Endothelial cell of umbilical vein (primary cell): ENCODE measurements around the gene C3orf52. TPM values are rescaled to one million over a fixed set of nuclear protein-coding genes. Genes with fewer than 3 reads are reported as not detected.

ENCODE experiments used
- BruUV-seq: library from RNA; stranded (reverse); fragments of 400-500 nt; replicated peaks from 2 replicates; lab custom pipeline; 2021; lab: Mats Ljungman, UMichigan
- CTCF ChIA-PET: fragments of 300-600, 350-600 bp; sonication (Branson Sonifier 250); formaldehyde crosslinking; loops from one replicate; lab custom pipeline; 2021; ENCODE audit warnings: antibody characterized with exemption, inconsistent platforms; lab: Charles Lee
- POLR2A ChIA-PET: fragments of 300-600, 350-600 bp; sonication (Branson Sonifier 250); formaldehyde crosslinking; loops from one replicate; lab custom pipeline; 2021; ENCODE audit warnings: antibody characterized with exemption, inconsistent platforms; lab: Charles Lee
- DNase-seq: peaks from one replicate; pipeline ENCODE4 v3.0.0-alpha.2; 2011; ENCODE audit warnings: low read depth, low spot score
- FAIRE-seq: peaks from 2 replicates; lab custom pipeline; 2011; peaks lifted over from hg19 to GRCh38; lab: Jason Lieb, UNC
- H2AFZ ChIP-seq: 2 replicates; pipeline ENCODE4 v1.6.0; 2012; ENCODE audit warnings: low read depth, low read length, control low read depth, inconsistent platforms
- H3K27ac ChIP-seq: 2 replicates; pipeline ENCODE4 v1.5.1; 2011; ENCODE audit warnings: low read depth, mild to moderate bottlenecking, control low read depth, low read length, moderate library complexity; ENCODE audit not compliant: insufficient read depth
- H3K27me3 ChIP-seq, 2 experiments: 2 replicates each; pipeline versions ENCODE4 v1.6.0 to v1.6.1; 2011; ENCODE audit warnings: low read length in 2 of 2, mixed read lengths in 1 of 2; ENCODE audit not compliant: control insufficient read depth in 2 of 2, insufficient read depth in 2 of 2
- H3K36me3 ChIP-seq, 2 experiments: 2 replicates in 1 of 2; 3 replicates in 1 of 2; pipeline ENCODE4 v1.5.1; 2011; ENCODE audit warnings: low read length in 2 of 2, mild to moderate bottlenecking in 1 of 2, moderate library complexity in 1 of 2; ENCODE audit not compliant: control insufficient read depth in 2 of 2, insufficient read depth in 2 of 2; ENCODE audit errors: extremely low read depth in 1 of 2
- H3K4me1 ChIP-seq: 3 replicates; pipeline ENCODE4 v1.5.1; 2011; ENCODE audit warnings: mild to moderate bottlenecking, low read length; ENCODE audit not compliant: control insufficient read depth, insufficient read depth; ENCODE audit errors: extremely low read depth
- H3K4me2 ChIP-seq: 2 replicates; pipeline ENCODE4 v1.6.1; 2011; ENCODE audit warnings: low read length, control low read depth, mixed read lengths; ENCODE audit not compliant: insufficient read depth
- H3K4me3 ChIP-seq, 3 experiments: fragments of 200-600 bp in 1 of 3; sonication (generic), shearing (Covaris generic) in 1 of 3; replicated peaks in 1 of 3; 2 replicates each; pipeline ENCODE4 v1.5.1; 2011 to 2016; ENCODE audit warnings: control low read depth in 3 of 3, low read length in 3 of 3, mild to moderate bottlenecking in 2 of 3, inconsistent platforms in 1 of 3, low read depth in 1 of 3, moderate library complexity in 1 of 3; ENCODE audit not compliant: insufficient read depth in 1 of 3
- H3K79me2 ChIP-seq: 2 replicates; pipeline ENCODE4 v1.6.0; 2012; ENCODE audit warnings: low read length, inconsistent platforms; ENCODE audit not compliant: control insufficient read depth, insufficient read depth
- H3K9ac ChIP-seq: replicated peaks from 2 replicates; pipeline ENCODE3; 2011; ENCODE audit warnings: low read length, control low read depth; ENCODE audit not compliant: insufficient read depth; ENCODE audit errors: extremely low read depth
- H3K9me1 ChIP-seq: replicated peaks from 3 replicates; pipeline ENCODE4 v1.6.0; 2011; ENCODE audit warnings: mild to moderate bottlenecking, low read length; ENCODE audit not compliant: control insufficient read depth, insufficient read depth; ENCODE audit errors: extremely low read depth
- H3K9me3 ChIP-seq: replicated peaks from 2 replicates; pipeline ENCODE4 v1.5.1; 2012; ENCODE audit warnings: low read length, inconsistent platforms; ENCODE audit not compliant: control insufficient read depth, insufficient read depth
- H4K20me1 ChIP-seq: replicated peaks from 2 replicates; pipeline ENCODE3; 2011; ENCODE audit warnings: mild to moderate bottlenecking, low read length; ENCODE audit not compliant: control insufficient read depth, insufficient read depth; ENCODE audit errors: extremely low read depth
- EZH2 ChIP-seq: IDR thresholded peaks from 2 replicates; pipeline ENCODE4 v1.6.1; 2012; ENCODE audit warnings: borderline replicate concordance, low read depth, mild to moderate bottlenecking, moderate library complexity, low read length, inconsistent platforms; ENCODE audit not compliant: severe bottlenecking
- FOS ChIP-seq: IDR thresholded peaks from 2 replicates; pipeline ENCODE4 v1.6.1; 2011; ENCODE audit warnings: mild to moderate bottlenecking, low read length, moderate library complexity, borderline replicate concordance; ENCODE audit not compliant: insufficient read depth
- GATA2 ChIP-seq: IDR thresholded peaks from 2 replicates; pipeline ENCODE4 v1.7.0; 2011; ENCODE audit warnings: low read depth, mild to moderate bottlenecking, moderate library complexity, mixed read lengths, low read length; ENCODE audit not compliant: insufficient read length, insufficient read depth
- JUN ChIP-seq: IDR thresholded peaks from 2 replicates; pipeline ENCODE4 v1.6.1; 2011; ENCODE audit warnings: borderline replicate concordance, low read depth; ENCODE audit not compliant: insufficient read length, insufficient read depth
- MYC ChIP-seq: IDR thresholded peaks from one replicate; pipeline ENCODE4 v1.6.1; 2011; ENCODE audit warnings: mild to moderate bottlenecking, low read depth, low read length
- POLR2A ChIP-seq: IDR thresholded peaks from 2 replicates; pipeline ENCODE4 v1.6.1; 2012; ENCODE audit warnings: low read depth, mild to moderate bottlenecking, control low read depth, low read length
- POLR2AphosphoS5 ChIP-seq: IDR thresholded peaks from 2 replicates; pipeline ENCODE4 v1.6.1; 2012; ENCODE audit warnings: low read depth, mild to moderate bottlenecking, control low read depth, low read length, moderate library complexity; ENCODE audit not compliant: insufficient read depth
- dilution Hi-C: fragments of 300-500 bp; cut with MboI; formaldehyde crosslinking; loops from one replicate; pipeline ENCODE4 v1.15.0; 2019; ENCODE audit warnings: low sequenced_read_pairs; ENCODE audit not compliant: extremely low pct_ligation_motif_present
- intact Hi-C: fragments of 100-400 bp; cut with micrococcal nuclease; formaldehyde crosslinking; loops from one replicate; pipeline ENCODE4 v1.10.0; 2022
- polyA plus RNA-seq, 4 experiments: library from polyadenylated mRNA; depleted of rRNA in 3 of 4; stranded (reverse) in 3 of 4; unstranded in 1 of 4; fragments of >200 nt; gene quantifications; 2 replicates each; pipeline versions ENCODE4 v1.2.1 to v1.2.3, GENCODE V29; 2011 to 2012; ENCODE audit warnings: missing spikeins in 1 of 4
- total RNA-seq: library from RNA; stranded (reverse); gene quantifications from 2 replicates; pipeline ENCODE4 v1.2.3, GENCODE V29; 2021
- TF ChIP-seq, protein P1 (sequence below): IDR thresholded peaks from 2 replicates; pipeline ENCODE4 v1.6.1; 2011; ENCODE audit not compliant: insufficient read depth, insufficient read length
- TF ChIP-seq, protein P2 (sequence below), 2 donors: IDR thresholded peaks; 1 replicate in 1 of 2; 2 replicates in 1 of 2; pipeline ENCODE4 v1.5.1; 2011; ENCODE audit warnings: low read length in 2 of 2, mild to moderate bottlenecking in 2 of 2, moderate library complexity in 2 of 2, control low read depth in 1 of 2, inconsistent platforms in 1 of 2, low read depth in 1 of 2; ENCODE audit not compliant: insufficient read depth in 1 of 2; ENCODE audit errors: extremely low read depth in 1 of 2

Gene C3orf52
- total and polyA plus RNA-seq, 2 donors (not counting 3 experiments of a cell fraction or from before 2014, with no cell fraction given): 4.2 to 4.6 TPM

DNA sequence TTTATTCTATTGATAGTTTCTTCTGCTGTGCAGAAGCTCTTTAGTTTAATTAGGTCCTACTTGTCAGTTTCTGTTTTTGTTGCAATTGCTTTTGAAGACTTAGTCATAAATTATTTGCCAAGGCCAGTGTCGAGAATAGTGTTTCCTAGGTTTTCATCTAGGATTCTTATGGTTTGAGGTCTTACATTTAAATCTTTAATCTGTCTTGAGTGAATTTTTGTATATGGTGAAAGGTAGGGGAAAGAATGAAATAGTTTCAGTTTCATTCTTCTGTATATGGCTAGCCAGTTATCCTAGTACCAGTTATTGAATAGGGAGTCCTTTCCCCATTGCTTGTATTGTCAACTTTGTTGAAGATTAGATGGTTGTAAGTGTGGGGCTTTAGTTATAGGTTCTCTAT, 57.5 kb downstream of the C3orf52 start:
- H3K79me2 ChIP-seq: no peaks in the 10 kb centered on the region
- H3K9me1 ChIP-seq: no peaks in the 10 kb centered on the region
- H3K9me3 ChIP-seq: no peaks in the 10 kb centered on the region
- H3K9ac ChIP-seq: no peak overlapping the region
- H3K4me3 ChIP-seq: no peak overlapping the region
- CTCF ChIA-PET: no interaction called here
- H3K4me1 ChIP-seq: no peaks in the 10 kb centered on the region
- H2AFZ ChIP-seq: no peak overlapping the region
- intact Hi-C loops: no loop called here
- FAIRE-seq (no peak), DNase-seq (no peak)
- no peaks in the 10 kb centered on the region for H4K20me1 ChIP-seq
- BruUV-seq: no TSS peak
- peaks cover 3 to 5% of the 10 kb centered on the region in 2 experiments for H3K27me3 ChIP-seq
- no peak overlapping the region for H3K4me2 ChIP-seq
- TF ChIP-seq, protein P1, sequence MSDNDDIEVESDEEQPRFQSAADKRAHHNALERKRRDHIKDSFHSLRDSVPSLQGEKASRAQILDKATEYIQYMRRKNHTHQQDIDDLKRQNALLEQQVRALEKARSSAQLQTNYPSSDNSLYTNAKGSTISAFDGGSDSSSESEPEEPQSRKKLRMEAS: no peak
- TF ChIP-seq POLR2A: no peak
- TF ChIP-seq MYC: no peak
- TF ChIP-seq EZH2: no peak
- no peak for TF ChIP-seq POLR2AphosphoS5
- TF ChIP-seq FOS: no peak
- TF ChIP-seq JUN: no peak
- no peak overlapping the region for H3K27ac ChIP-seq
- no peaks in the 10 kb centered on the region for H3K36me3 ChIP-seq
- POLR2A ChIA-PET: no interaction called here
- dilution Hi-C loops: no loop called here

DNA sequence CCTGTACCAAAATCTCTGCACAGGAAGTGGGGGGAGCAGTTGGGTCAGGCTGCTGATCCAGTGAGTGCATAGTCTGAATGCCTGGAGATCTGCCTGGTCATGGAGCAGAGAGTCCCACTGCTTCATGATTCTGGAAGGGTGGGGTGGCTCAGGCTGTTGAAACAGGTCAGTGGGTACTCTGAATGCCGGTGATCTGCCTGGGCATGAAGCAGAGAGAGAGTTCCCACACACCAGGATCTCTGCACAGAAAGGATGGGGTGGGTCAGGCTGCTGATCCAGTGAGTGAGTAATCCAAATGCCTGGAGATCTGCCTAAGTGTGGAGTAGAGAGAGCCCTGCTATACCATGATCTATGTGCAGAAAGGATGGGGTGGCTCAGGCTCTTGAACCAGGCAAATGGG, 62.9 kb downstream of the C3orf52 start:
- no peak overlapping the region for H3K4me3 ChIP-seq
- BruUV-seq: no TSS peak
- dilution Hi-C loops: no loop called here
- intact Hi-C loops: no loop called here
- H3K27me3 ChIP-seq: no peaks in the 10 kb centered on the region
- H3K4me2 ChIP-seq: no peak overlapping the region
- no peak for TF ChIP-seq MYC
- TF ChIP-seq POLR2A: no peak
- TF ChIP-seq POLR2AphosphoS5: no peak
- no peak for TF ChIP-seq GATA2
- TF ChIP-seq EZH2: no peak
- no peak for TF ChIP-seq FOS
- TF ChIP-seq, protein P2, sequence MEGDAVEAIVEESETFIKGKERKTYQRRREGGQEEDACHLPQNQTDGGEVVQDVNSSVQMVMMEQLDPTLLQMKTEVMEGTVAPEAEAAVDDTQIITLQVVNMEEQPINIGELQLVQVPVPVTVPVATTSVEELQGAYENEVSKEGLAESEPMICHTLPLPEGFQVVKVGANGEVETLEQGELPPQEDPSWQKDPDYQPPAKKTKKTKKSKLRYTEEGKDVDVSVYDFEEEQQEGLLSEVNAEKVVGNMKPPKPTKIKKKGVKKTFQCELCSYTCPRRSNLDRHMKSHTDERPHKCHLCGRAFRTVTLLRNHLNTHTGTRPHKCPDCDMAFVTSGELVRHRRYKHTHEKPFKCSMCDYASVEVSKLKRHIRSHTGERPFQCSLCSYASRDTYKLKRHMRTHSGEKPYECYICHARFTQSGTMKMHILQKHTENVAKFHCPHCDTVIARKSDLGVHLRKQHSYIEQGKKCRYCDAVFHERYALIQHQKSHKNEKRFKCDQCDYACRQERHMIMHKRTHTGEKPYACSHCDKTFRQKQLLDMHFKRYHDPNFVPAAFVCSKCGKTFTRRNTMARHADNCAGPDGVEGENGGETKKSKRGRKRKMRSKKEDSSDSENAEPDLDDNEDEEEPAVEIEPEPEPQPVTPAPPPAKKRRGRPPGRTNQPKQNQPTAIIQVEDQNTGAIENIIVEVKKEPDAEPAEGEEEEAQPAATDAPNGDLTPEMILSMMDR (IDR thresholded peaks at IDR 0.05; ENCODE audit: extremely low read depth in 1 of 2, insufficient read depth in 1 of 2, low read depth in 1 of 2, low read length in 2 of 2): no peak
- TF ChIP-seq, protein P1: no peak
- TF ChIP-seq JUN: no peak
- ChIA-PET CTCF (interaction anchor here (1.4 kb wide), 1 partner anchor 12 kb away, joined by 6 read pairs; no protein-coding TSS in a partner anchor), POLR2A (no interaction called here)
- H3K27ac ChIP-seq: no peak overlapping the region
- no peaks in the 10 kb centered on the region for H3K9me3 ChIP-seq
- H3K4me1 ChIP-seq: no peaks in the 10 kb centered on the region
- FAIRE-seq: no peak
- no peak overlapping the region for H2AFZ ChIP-seq
- no peak for DNase-seq
- no peaks in the 10 kb centered on the region for H3K79me2 ChIP-seq
- H4K20me1 ChIP-seq: no peaks in the 10 kb centered on the region
- no peaks in the 10 kb centered on the region for H3K9me1 ChIP-seq
- no peak overlapping the region for H3K9ac ChIP-seq
- H3K36me3 ChIP-seq: no peaks in the 10 kb centered on the region
